ENCODE results near the gene NEUROD2.
A peak's percentile ranks its signal among the peaks of the same experiment; 100 is the strongest.

The NEUROD2 gene

GRCh38 chr17:39641097-39641496, 33.4 kb upstream of the NEUROD2 start:
- H3K4me3 ChIP-seq (ENCODE audit: low read depth, low read length) = no peak overlapping the region
- TF ChIP-seq, protein P1, sequence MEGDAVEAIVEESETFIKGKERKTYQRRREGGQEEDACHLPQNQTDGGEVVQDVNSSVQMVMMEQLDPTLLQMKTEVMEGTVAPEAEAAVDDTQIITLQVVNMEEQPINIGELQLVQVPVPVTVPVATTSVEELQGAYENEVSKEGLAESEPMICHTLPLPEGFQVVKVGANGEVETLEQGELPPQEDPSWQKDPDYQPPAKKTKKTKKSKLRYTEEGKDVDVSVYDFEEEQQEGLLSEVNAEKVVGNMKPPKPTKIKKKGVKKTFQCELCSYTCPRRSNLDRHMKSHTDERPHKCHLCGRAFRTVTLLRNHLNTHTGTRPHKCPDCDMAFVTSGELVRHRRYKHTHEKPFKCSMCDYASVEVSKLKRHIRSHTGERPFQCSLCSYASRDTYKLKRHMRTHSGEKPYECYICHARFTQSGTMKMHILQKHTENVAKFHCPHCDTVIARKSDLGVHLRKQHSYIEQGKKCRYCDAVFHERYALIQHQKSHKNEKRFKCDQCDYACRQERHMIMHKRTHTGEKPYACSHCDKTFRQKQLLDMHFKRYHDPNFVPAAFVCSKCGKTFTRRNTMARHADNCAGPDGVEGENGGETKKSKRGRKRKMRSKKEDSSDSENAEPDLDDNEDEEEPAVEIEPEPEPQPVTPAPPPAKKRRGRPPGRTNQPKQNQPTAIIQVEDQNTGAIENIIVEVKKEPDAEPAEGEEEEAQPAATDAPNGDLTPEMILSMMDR (IDR thresholded peaks at IDR 0.05; ENCODE audit: low read depth, low read length, missing control alignments) = no peak
- no peak for DNase-seq (ENCODE audit: low read depth)

- TF ChIP-seq, protein P1 (IDR thresholded peaks at IDR 0.05; ENCODE audit: low read depth, low read length, missing control alignments) = no peak
- H3K4me3 ChIP-seq (ENCODE audit: low read depth, low read length) = no peak overlapping the region
- no peak for DNase-seq (ENCODE audit: low read depth)
Observed at GRCh38 chr17:39640591-39641031, 32.9 kb upstream of the NEUROD2 start.

- TF ChIP-seq, protein P1 (IDR thresholded peaks at IDR 0.05; ENCODE audit: low read depth, low read length, missing control alignments) = no peak
- no peak overlapping the region for H3K4me3 ChIP-seq (ENCODE audit: low read depth, low read length)
- no peak for DNase-seq (ENCODE audit: low read depth)
Observed at GRCh38 chr17:39639566-39640458, 32.1 kb upstream of the NEUROD2 start.

DNA sequence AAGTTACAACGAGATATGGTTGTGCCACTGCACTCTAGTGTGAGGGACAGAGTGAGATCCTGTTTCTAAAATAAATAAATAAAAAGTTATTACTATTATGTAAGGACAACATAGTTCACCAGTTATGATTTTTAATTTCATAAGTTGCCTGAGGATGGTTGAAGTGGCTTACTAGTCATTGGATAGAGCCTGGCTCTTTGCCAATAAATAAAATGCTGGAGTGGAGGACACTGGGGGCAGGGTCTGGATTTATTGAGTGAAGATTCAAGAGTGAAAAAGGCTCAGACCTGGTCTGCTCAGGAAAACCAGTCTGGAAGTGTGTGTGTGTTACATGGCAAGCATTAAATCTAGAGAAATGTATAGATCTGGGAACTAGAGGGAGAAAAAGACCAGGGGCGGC, 31.3 kb upstream of the NEUROD2 start:
- TF ChIP-seq, protein P1 (IDR thresholded peaks at IDR 0.05; ENCODE audit: low read depth, low read length, missing control alignments) = no peak
- H3K4me3 ChIP-seq (ENCODE audit: low read depth, low read length) = no peak overlapping the region
- DNase-seq (ENCODE audit: low read depth) = no peak

- peak overlapping the region; percentile 84 for H3K4me3 ChIP-seq (ENCODE audit: low read depth, low read length)
- no peak for DNase-seq (ENCODE audit: low read depth)
- TF ChIP-seq, protein P1 (IDR thresholded peaks at IDR 0.05; ENCODE audit: low read depth, low read length, missing control alignments) = no peak
Observed at GRCh38 chr17:39638317-39638716, 30.6 kb upstream of the NEUROD2 start.

DNA sequence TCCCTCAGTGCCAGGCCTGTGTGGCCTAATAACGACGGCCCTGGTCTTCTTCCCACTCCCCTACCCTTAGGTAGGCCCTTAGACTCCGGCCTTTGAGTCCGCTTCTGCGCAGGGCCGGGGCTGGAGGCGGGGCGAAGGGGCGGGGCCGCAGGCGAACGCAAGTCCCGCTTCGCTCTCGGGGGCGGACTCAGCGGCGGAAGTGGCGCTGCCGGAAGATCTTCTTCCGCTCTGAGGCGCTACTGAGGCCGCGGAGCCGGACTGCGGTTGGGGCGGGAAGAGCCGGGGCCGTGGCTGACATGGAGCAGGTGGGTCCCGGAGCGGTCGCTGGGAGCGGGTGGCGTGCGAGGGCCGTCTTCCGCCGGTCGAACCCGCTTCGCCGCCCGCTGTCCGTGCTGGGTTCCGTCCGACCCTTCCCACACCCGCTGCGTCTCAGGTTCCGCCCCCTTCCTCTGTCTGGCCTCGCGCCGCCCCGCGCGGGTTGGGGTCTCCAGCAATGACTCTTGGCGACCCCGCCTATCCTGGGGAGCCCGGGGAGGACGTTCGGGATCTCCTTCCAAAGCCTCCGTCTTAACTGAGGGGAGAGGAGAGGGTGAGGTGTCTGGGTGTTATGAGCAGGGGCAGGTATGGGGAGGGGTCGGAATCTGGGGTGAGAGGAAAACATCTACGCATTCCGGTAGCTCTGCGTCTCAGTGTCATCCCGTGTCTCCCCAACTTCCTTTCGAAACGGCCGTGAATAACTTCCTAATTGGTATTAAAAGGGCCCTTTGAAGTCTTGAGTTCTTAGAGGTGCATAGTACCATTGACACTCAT, 29.4 kb upstream of the NEUROD2 start, which contains the start of gene STARD3:
Gene STARD3, plus strand, starts transcription at position 218 of the 810 bp plus-strand sequence. CDS start 16,388 bp downstream, outside the sequence.
- TF ChIP-seq, protein P1 (IDR thresholded peaks at IDR 0.05; ENCODE audit: low read depth, low read length, missing control alignments) = no peak
- H3K4me3 ChIP-seq (ENCODE audit: low read depth, low read length) = peak within 1 kb of the TSS; percentile 84
- DNase-seq (ENCODE audit: low read depth) = peak; percentile 67
